SH-SY5Y (cell line): ENCODE data around the gene EWSR1.

Experiments used
- GATA2 ChIP-seq: IDR thresholded peaks from 2 replicates; pipeline ENCODE4 v1.6.1; 2011; ENCODE audit warnings: mild to moderate bottlenecking, low read depth, low read length
- GATA3 ChIP-seq: IDR thresholded peaks from 2 replicates; pipeline ENCODE4 v1.6.1; 2011; ENCODE audit warnings: low read depth, mild to moderate bottlenecking, low read length, moderate library complexity

GRCh38 chr22:29258407-29259252 lies 9.4 kb upstream of the EWSR1 start:
- no peak for TF ChIP-seq GATA3
- no peak for TF ChIP-seq GATA2
